Activated naive CD4-positive, alpha-beta T cell treated with anti-CD3 and anti-CD28 coated beads, Interleukin-2, amount 50 U/mL, for 24 hours (primary cell): ENCODE data around the gene ZNF709.
"Not testable (repeated sequence)": the region's sequence is repeated elsewhere in the genome, so short reads cannot be mapped to it uniquely, and the experiment has no call there.

Experiments
- H3K27ac Mint-ChIP-seq: one replicate; pipeline ENCODE4 v1.8.0; 2021; ENCODE audit warnings: mild to moderate bottlenecking, mixed read lengths
- H3K27me3 Mint-ChIP-seq: one replicate; pipeline ENCODE4 v1.8.0; 2021; ENCODE audit warnings: mixed read lengths
- H3K36me3 Mint-ChIP-seq: one replicate; pipeline ENCODE4 v1.8.0; 2021; ENCODE audit warnings: mixed read lengths
- H3K4me1 Mint-ChIP-seq: one replicate; pipeline ENCODE4 v1.8.0; 2021; ENCODE audit warnings: mixed read lengths
- H3K4me3 Mint-ChIP-seq: one replicate; pipeline ENCODE4 v1.8.0; 2021; ENCODE audit warnings: mild to moderate bottlenecking, mixed read lengths
- H3K9me3 Mint-ChIP-seq: one replicate; pipeline ENCODE4 v1.8.0; 2021; ENCODE audit warnings: mixed read lengths

ZNF709 gene

DNA sequence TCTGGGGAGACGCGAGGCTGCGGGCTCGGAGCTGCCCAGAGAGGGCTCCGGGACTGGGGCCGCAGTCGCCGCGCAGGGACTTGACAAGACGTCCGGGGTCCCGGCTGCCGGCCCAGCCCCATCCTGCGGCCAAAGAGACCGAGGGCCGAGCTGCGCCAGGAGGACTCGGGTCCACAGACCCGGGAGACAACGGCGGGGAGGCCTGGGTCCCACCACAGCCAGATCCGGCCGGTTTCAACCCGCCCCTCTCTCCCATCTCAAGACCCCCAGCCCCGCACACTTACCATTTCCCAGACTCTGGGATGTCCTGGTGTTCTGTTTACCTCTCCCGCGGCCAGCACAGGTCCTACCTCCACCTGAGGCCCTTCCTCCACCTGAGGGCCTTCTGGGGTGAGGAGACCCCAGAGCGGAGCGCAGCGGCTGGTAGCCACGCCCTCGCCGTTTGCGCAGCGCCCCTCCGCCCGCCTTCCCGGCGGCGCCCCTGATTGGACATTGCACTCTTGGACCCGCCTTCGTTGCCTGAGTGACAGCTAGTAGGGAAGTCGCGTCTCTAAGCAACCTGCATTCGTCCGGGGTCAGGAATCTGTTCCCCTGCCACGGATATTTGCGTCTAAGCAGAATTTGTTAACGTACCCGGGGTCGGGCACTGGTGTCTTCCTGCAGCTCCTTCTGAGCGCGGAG, at the start of gene ZNF709:
ZNF709 (minus strand) TSS at position 446 of the 681 bp plus-strand sequence; CDS start at position 287, 159 bp downstream.
- H3K4me1 Mint-ChIP-seq: peaks cover 32% of the 10 kb centered on the region
- H3K4me3 Mint-ChIP-seq: peak within 1 kb of the TSS; percentile 95
- H3K27me3 Mint-ChIP-seq: no peaks in the 10 kb centered on the region
- H3K36me3 Mint-ChIP-seq: no peaks in the 10 kb centered on the region
- no peaks in the 10 kb centered on the region for H3K9me3 Mint-ChIP-seq
- peak within 1 kb of the TSS; percentile 43 for H3K27ac Mint-ChIP-seq

GRCh38 chr19:12527034-12527836, 42.6 kb upstream of the ZNF709 start:
- Mint-ChIP-seq H3K9me3 (no peaks in the 10 kb centered on the region), H3K36me3 (peaks cover 73% of the 10 kb centered on the region), H3K4me1 (no peaks in the 10 kb centered on the region), H3K4me3 (no peak overlapping the region), H3K27ac (no peak overlapping the region), H3K27me3 (no peaks in the 10 kb centered on the region)

GRCh38 chr19:12526542-12526941, 41.9 kb upstream of the ZNF709 start:
- Mint-ChIP-seq H3K27me3 (no peaks in the 10 kb centered on the region), H3K4me1 (no peaks in the 10 kb centered on the region), H3K9me3 (no peaks in the 10 kb centered on the region), H3K27ac (no peak overlapping the region), H3K36me3 (peaks cover 74% of the 10 kb centered on the region), H3K4me3 (no peak overlapping the region)

DNA sequence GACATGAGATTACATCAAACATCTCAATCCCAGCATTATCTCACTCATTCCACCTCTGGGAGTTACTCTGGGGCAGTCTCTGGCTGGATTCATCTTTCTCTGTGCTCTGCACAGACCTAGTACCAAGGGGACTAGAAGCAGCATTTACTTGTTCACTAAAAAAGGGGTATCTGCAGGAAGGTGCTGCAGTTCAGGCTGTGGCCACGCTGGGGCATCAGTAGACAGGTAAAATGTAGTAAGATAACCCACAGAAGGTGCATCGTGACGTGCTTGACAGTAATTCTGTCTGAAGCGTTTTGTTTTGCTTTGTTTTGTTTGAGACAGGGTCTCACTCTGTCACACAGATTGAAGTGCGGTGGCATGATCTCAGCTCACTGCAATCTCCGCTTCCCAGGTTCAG, 37.4 kb upstream of the ZNF709 start:
- Mint-ChIP-seq H3K4me1 (no peaks in the 10 kb centered on the region), H3K36me3 (peaks cover 56% of the 10 kb centered on the region), H3K4me3 (no peak overlapping the region), H3K27me3 (no peaks in the 10 kb centered on the region), H3K9me3 (peaks cover 10% of the 10 kb centered on the region), H3K27ac (no peak overlapping the region)

- H3K27me3 Mint-ChIP-seq: peaks cover 2% of the 10 kb centered on the region
- H3K4me3 Mint-ChIP-seq: no peak overlapping the region
- no peaks in the 10 kb centered on the region for H3K4me1 Mint-ChIP-seq
- H3K27ac Mint-ChIP-seq: no peak overlapping the region
- H3K9me3 Mint-ChIP-seq: peaks cover 5% of the 10 kb centered on the region
- H3K36me3 Mint-ChIP-seq: peaks cover 15% of the 10 kb centered on the region
These were observed 29.0 kb upstream of the ZNF709 start for GRCh38 chr19:12513531-12514061.

DNA sequence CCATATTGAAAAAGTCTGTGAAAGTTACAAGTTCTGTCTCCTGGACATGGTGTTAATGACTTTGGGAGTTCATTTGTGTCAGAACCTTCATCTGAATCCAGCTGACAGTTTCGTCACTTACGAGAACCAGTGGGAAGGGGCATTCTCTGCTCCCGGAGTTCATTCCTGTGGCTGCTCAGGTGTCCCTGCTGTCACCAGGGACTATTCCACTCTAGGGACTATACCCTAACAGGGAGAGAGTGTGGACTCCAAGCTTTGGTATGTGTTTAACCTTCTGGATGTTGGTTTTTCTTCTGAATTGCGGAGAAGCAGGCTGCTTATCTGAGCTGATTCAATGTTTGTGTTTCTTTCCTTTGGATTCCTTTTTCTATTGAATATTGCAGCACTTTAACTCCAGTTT, 12.4 kb upstream of the ZNF709 start:
- Mint-ChIP-seq H3K9me3 (no peaks in the 10 kb centered on the region), H3K36me3 (no peaks in the 10 kb centered on the region), H3K27me3 (no peaks in the 10 kb centered on the region), H3K4me3 (no peak overlapping the region), H3K27ac (no peak overlapping the region), H3K4me1 (peaks cover 18% of the 10 kb centered on the region)

DNA sequence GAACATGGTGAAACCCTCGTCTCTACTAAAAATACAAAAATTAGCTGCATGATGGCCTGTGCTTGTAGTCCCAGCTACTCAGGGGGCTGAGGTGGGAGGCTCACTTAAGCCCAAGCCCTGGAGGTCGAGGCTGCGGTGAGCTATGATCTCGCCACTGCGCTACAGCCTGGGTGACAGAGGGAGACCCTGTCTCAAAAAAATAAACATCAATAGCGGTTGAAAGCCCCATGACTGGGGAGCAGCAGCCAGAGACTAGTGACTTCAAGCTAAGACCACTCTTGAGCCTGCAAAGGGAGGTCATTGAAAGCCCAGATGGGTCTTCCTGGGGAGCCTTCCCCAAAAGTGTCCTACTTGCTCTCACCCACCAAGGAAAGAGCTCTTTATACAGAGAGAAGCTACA, 11.9 kb upstream of the ZNF709 start:
- Mint-ChIP-seq H3K9me3 (no peaks in the 10 kb centered on the region), H3K4me3 (no peak overlapping the region), H3K27me3 (no peaks in the 10 kb centered on the region), H3K36me3 (no peaks in the 10 kb centered on the region), H3K27ac (no peak overlapping the region), H3K4me1 (peaks cover 18% of the 10 kb centered on the region)

DNA sequence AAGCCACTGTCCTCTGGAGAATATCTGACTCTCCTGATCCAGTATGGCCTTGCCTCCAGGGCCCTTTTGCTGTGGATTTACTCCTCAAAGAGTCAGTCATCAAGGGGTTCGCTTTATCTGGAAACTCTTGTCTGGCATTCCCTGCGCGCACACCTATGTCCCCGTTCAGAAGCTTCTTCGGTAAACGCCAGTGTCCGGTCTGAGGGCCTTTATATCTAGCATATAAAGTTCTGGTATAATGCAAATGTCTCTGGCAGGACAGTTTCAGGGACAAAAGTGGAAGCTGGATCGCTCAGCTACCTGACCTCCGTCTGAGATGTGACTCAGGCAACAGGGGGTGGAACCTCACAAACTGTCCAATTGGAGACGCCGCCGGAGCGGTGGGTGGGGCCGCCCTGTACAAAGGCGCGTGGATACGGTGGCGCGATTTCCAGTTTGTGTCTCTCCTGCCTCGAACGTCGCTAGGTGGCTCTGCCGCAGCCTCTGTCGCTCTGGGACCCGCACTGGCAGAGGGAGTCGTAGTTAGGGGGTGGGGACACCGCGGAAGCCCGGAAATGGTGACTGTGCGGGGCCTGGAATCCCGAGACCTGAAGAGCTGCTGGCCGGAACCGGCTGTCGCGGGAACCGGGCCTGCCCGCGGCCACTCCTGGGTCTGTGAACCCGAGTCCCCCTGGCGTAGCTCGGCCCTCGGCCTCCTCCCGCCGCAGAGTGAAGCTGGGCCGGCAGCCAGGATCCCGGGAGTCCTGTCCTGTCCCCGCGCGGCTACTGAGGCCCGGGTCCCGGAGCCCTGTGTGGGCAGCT, 10.6 kb upstream of the ZNF709 start:
- Mint-ChIP-seq H3K36me3 (no peaks in the 10 kb centered on the region), H3K4me3 (peak overlapping the region; percentile 83), H3K9me3 (no peaks in the 10 kb centered on the region), H3K27ac (peak overlapping the region; percentile 94), H3K27me3 (no peaks in the 10 kb centered on the region), H3K4me1 (peaks cover 18% of the 10 kb centered on the region)

GRCh38 chr19:12494260-12494860, 9.7 kb upstream of the ZNF709 start:
- Mint-ChIP-seq H3K4me1 (peaks cover 18% of the 10 kb centered on the region), H3K36me3 (no peaks in the 10 kb centered on the region), H3K9me3 (no peaks in the 10 kb centered on the region), H3K27ac (peak overlapping the region; percentile 23), H3K27me3 (no peaks in the 10 kb centered on the region), H3K4me3 (peak overlapping the region; percentile 83)

GRCh38 chr19:12486265-12486783, 1.7 kb upstream of the ZNF709 start:
- H3K36me3 Mint-ChIP-seq, H3K4me3 Mint-ChIP-seq, H3K9me3 Mint-ChIP-seq, H3K27ac Mint-ChIP-seq, H3K27me3 Mint-ChIP-seq: not testable (repeated sequence)
- H3K4me1 Mint-ChIP-seq: peaks cover 31% of the 10 kb centered on the region

GRCh38 chr19:12485571-12485970, 955 bp upstream of the ZNF709 start:
- H3K27ac Mint-ChIP-seq: no peak overlapping the region
- no peaks in the 10 kb centered on the region for H3K36me3 Mint-ChIP-seq
- no peaks in the 10 kb centered on the region for H3K9me3 Mint-ChIP-seq
- peaks cover 32% of the 10 kb centered on the region for H3K4me1 Mint-ChIP-seq
- H3K4me3 Mint-ChIP-seq: peak overlapping the region; percentile 95
- H3K27me3 Mint-ChIP-seq: no peaks in the 10 kb centered on the region

DNA sequence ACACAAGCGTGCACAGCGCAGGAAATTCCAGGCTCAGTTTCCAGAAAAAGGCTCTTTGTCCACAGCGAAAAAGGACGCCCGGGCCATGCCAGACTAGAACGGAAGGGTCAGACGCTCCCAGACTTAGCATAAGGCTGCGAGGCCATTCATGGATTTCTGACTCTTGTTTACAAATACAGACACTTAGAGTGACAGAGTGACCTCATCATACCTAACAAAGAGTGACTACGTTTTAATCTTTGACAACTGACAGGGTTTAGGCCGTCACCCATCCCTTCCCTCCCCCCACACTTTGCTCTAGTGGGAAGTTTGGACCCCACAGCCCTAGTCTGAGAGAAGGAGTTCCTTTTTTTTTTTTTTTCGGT, 418 bp upstream of the ZNF709 start:
- no peak overlapping the region for H3K27ac Mint-ChIP-seq
- peak overlapping the region; percentile 95 for H3K4me3 Mint-ChIP-seq
- no peaks in the 10 kb centered on the region for H3K9me3 Mint-ChIP-seq
- no peaks in the 10 kb centered on the region for H3K36me3 Mint-ChIP-seq
- peaks cover 32% of the 10 kb centered on the region for H3K4me1 Mint-ChIP-seq
- no peaks in the 10 kb centered on the region for H3K27me3 Mint-ChIP-seq

GRCh38 chr19:12484011-12484370, 625 bp downstream of the ZNF709 start:
- no peaks in the 10 kb centered on the region for H3K27me3 Mint-ChIP-seq
- peak overlapping the region; percentile 95 for H3K4me3 Mint-ChIP-seq
- no peaks in the 10 kb centered on the region for H3K36me3 Mint-ChIP-seq
- no peaks in the 10 kb centered on the region for H3K9me3 Mint-ChIP-seq
- H3K27ac Mint-ChIP-seq: peak overlapping the region; percentile 43
- peaks cover 33% of the 10 kb centered on the region for H3K4me1 Mint-ChIP-seq

DNA sequence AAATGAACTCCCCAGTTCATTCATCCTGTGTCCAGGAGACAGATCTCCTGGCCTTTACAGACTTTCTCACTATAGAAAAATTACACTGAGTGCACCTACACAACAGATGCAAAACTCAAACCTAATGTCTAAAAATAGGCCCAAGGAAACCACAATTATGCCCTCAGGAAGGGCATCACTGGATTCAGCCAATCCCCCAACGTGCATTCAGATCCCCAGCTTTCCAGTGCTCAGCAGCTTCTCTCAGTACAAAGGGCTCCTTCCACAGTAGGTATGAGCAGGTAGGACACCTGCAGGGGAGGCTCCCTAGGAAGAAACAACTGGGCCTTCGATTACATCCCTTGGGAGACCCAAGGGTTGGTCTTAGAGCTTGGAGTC, 2.1 kb downstream of the ZNF709 start:
- no peaks in the 10 kb centered on the region for H3K36me3 Mint-ChIP-seq
- H3K4me3 Mint-ChIP-seq: peak overlapping the region; percentile 35
- no peaks in the 10 kb centered on the region for H3K27me3 Mint-ChIP-seq
- H3K27ac Mint-ChIP-seq: no peak overlapping the region
- peaks cover 47% of the 10 kb centered on the region for H3K4me1 Mint-ChIP-seq
- no peaks in the 10 kb centered on the region for H3K9me3 Mint-ChIP-seq

DNA sequence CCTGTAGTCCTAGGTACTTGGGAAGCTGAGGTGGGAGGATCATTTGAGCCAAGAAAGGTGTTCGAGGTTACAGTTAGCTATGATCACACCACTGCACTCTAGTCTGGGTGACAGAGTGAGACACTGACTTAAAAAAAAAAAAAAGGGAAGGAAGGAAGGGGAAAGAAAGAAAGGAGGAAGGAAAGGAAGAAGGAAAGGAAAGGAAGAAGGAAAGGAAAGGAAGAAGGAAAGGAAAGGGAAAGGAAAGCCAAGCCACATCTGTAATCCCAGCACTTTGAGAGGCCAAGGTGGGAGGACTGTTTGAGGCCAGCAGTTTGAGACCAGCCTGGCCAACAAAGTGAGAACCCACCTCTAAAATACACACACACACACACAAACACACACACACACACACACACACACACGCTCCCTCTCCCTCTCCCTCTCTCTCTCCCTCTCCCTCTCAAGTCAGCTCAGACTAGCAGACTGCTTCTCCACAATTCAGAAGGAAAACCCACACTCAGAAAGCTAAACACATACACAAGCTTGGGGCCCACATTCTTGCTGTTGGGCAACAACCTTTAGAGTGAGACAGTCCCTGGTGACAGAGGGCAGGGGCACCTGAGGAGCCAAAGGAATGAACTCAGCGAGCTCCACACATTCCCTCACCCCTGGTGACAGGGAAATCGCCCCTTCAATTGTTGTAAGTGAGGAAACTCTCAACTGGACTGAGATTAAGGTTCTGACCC, 2.7 kb downstream of the ZNF709 start:
- Mint-ChIP-seq H3K27me3 (no peaks in the 10 kb centered on the region), H3K27ac (peak overlapping the region; percentile 87), H3K36me3 (no peaks in the 10 kb centered on the region), H3K4me1 (peaks cover 47% of the 10 kb centered on the region), H3K9me3 (no peaks in the 10 kb centered on the region), H3K4me3 (peak overlapping the region; percentile 35)
